Thoracic aorta (tissue), 2 donors: Measurements from ENCODE around the gene ZYG11A. TPM values are rescaled to one million over a fixed set of nuclear protein-coding genes. Genes with fewer than 3 reads are reported as not detected.

Experiments
- ATAC-seq: fragments of 150-250 bp; one replicate; pipeline ENCODE4 v1.8.0; 2017; ENCODE audit warnings: low read depth; ENCODE audit not compliant: insufficient number of reproducible peaks, low FRiP score
- DNase-seq: peaks from one replicate; pipeline ENCODE4 v3.0.0-alpha.2; 2020; ENCODE audit warnings: low spot score
- H3K27ac ChIP-seq, 2 donors: fragments of 200-600 bp; sonication (generic); 1 replicate in 1 of 2; 2 replicates in 1 of 2; pipeline ENCODE4 v1.5.1; 2016; ENCODE audit warnings: mild to moderate bottlenecking in 2 of 2, moderate library complexity in 2 of 2
- H3K27me3 ChIP-seq: fragments of 200-600 bp; sonication (generic); replicated peaks from 2 replicates; pipeline ENCODE4 v1.6.0; 2016; ENCODE audit warnings: mild to moderate bottlenecking; ENCODE audit not compliant: insufficient read depth
- H3K36me3 ChIP-seq: fragments of 200-600 bp; sonication (generic); one replicate; pipeline ENCODE4 v1.5.1; 2016
- H3K4me1 ChIP-seq, 2 donors: fragments of 200-600 bp; sonication (generic); 1 replicate in 1 of 2; 2 replicates in 1 of 2; pipeline versions ENCODE4 v1.5.1 to v1.6.0; 2016; ENCODE audit warnings: low read depth in 2 of 2, mild to moderate bottlenecking in 1 of 2; ENCODE audit not compliant: control insufficient read depth in 1 of 2
- H3K4me3 ChIP-seq: fragments of 200-600 bp; sonication (generic); 2 replicates; pipeline ENCODE4 v1.5.1; 2016; ENCODE audit warnings: mild to moderate bottlenecking
- H3K9me3 ChIP-seq: fragments of 200-600 bp; sonication (generic); 2 replicates; pipeline ENCODE4 v1.5.1; 2016
- CTCF ChIP-seq: fragments of 200-600 bp; sonication (generic); IDR thresholded peaks from one replicate; pipeline ENCODE4 v1.5.1; 2019; ENCODE audit warnings: antibody characterized with exemption
- total RNA-seq, 2 donors: library from RNA; depleted of rRNA; stranded (reverse); fragments of >200 nt; gene quantifications; one replicate each; pipeline versions ENCODE4 v1.1.0 to v1.2.3, GENCODE V29; 2016

The ZYG11A gene
- total RNA-seq, 2 donors from 2014 or later = not detected

- no peaks in the 10 kb centered on the region for H3K9me3 ChIP-seq
- H3K4me1 ChIP-seq = peaks cover 3 to 20% of the 10 kb centered on the region in 2 donors
- TF ChIP-seq CTCF = no peak
- H3K27ac ChIP-seq = no peak overlapping the region
- H3K36me3 ChIP-seq = peaks cover 8% of the 10 kb centered on the region
- no peak for DNase-seq
- ATAC-seq = no peak
- no peaks in the 10 kb centered on the region for H3K27me3 ChIP-seq
- H3K4me3 ChIP-seq = no peak overlapping the region
Measured at GRCh38 chr1:52907068-52907811, 64.7 kb downstream of the ZYG11A start.

DNA sequence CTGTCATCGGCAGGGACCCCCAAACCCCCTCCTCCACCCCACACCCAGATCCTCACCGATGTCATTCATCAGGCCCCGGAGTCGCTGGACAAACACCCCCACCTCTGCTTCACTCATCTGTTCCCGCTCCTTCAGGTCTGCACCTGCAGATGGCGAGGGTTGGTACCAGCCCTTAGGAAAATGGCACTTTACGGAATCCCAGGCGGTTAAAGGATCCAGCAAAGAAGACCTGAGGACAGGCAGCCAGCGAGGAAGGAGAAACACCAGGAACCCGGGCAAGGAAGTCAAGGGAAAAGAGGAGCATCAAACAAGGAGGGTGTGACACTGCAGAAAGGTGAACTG, 65.2 kb downstream of the ZYG11A start:
- no peak for ATAC-seq
- H3K36me3 ChIP-seq = peaks cover 8% of the 10 kb centered on the region
- no peaks in the 10 kb centered on the region for H3K9me3 ChIP-seq
- DNase-seq = no peak
- H3K27ac ChIP-seq = no peak overlapping the region
- peaks cover 3 to 20% of the 10 kb centered on the region in 2 donors for H3K4me1 ChIP-seq
- no peak for TF ChIP-seq CTCF
- H3K27me3 ChIP-seq = no peaks in the 10 kb centered on the region
- H3K4me3 ChIP-seq = no peak overlapping the region

GRCh38 chr1:52911541-52911940, 69.0 kb downstream of the ZYG11A start:
- no peaks in the 10 kb centered on the region for H3K27me3 ChIP-seq
- H3K9me3 ChIP-seq = no peaks in the 10 kb centered on the region
- peaks cover 8% of the 10 kb centered on the region for H3K36me3 ChIP-seq
- no peak overlapping the region for H3K4me3 ChIP-seq
- H3K27ac ChIP-seq = no peak overlapping the region
- DNase-seq (no peak), ATAC-seq (no peak)
- TF ChIP-seq CTCF = no peak
- H3K4me1 ChIP-seq = peaks cover 0 to 12% of the 10 kb centered on the region in 2 donors

DNA sequence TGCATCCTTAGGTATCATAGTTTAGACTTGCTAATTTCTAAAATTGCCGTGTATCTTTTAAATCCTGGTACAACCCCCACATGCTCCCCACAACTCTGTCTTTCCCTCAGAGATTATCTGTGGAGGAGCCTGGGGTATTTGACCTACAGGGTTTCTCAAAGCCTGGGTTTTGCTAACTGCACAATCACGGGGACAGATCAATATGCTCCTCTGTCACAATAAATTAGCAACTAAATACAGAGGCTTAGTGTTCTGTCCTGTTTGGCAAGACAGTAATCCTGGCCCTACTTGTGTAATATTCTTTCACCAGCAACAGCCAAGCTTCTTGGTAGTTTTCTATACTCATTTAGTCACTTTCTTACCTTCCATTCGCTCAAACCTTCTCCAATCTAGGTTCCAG, 70.5 kb downstream of the ZYG11A start:
- Histone ChIP-seq H3K36me3 (no peaks in the 10 kb centered on the region), H3K27me3 (no peaks in the 10 kb centered on the region), H3K4me1 (peaks cover 0 to 11% of the 10 kb centered on the region in 2 donors), H3K4me3 (no peak overlapping the region), H3K9me3 (no peaks in the 10 kb centered on the region), H3K27ac (no peak overlapping the region)
- ATAC-seq = no peak
- no peak for TF ChIP-seq CTCF
- DNase-seq = no peak

- DNase-seq = no peak
- no peak for ATAC-seq
- Histone ChIP-seq H3K36me3 (no peaks in the 10 kb centered on the region), H3K27me3 (no peaks in the 10 kb centered on the region), H3K9me3 (no peaks in the 10 kb centered on the region), H3K27ac (no peak overlapping the region), H3K4me3 (no peak overlapping the region), H3K4me1 (peaks cover 0 to 11% of the 10 kb centered on the region in 2 donors)
- TF ChIP-seq CTCF = no peak
Measured at GRCh38 chr1:52913537-52913936, 71.0 kb downstream of the ZYG11A start.
